Liver (tissue), 9 donors: Measurements from ENCODE around the gene CES2. TPM values are rescaled to one million over a fixed set of nuclear protein-coding genes. Genes with fewer than 3 reads are reported as not detected.

Experiments used
- DNase-seq: peaks from one replicate; pipeline ENCODE4 v3.0.0-alpha.2; 2017; ENCODE audit warnings: low spot score
- H3K27ac ChIP-seq, 2 donors: one replicate each; pipeline ENCODE4 v1.7.0; 2013; ENCODE audit warnings: inconsistent platforms in 2 of 2, low read length in 2 of 2, control low read depth in 1 of 2, low read depth in 1 of 2, mild to moderate bottlenecking in 1 of 2
- H3K27me3 ChIP-seq, 4 donors: one replicate each; pipeline versions ENCODE4 v1.6.1 to v1.7.0; 2013; ENCODE audit warnings: low read length in 3 of 4, inconsistent platforms in 1 of 4, mild to moderate bottlenecking in 1 of 4, moderate library complexity in 1 of 4; ENCODE audit not compliant: control insufficient read depth in 4 of 4, insufficient read depth in 4 of 4
- H3K36me3 ChIP-seq, 4 donors: one replicate each; pipeline versions ENCODE4 v1.6.1 to v1.7.0; 2013; ENCODE audit warnings: low read length in 3 of 4, mild to moderate bottlenecking in 3 of 4, low read depth in 1 of 4, moderate library complexity in 1 of 4; ENCODE audit not compliant: control insufficient read depth in 4 of 4, insufficient read depth in 3 of 4
- H3K4me1 ChIP-seq, 4 donors: one replicate each; pipeline versions ENCODE4 v1.6.1 to v1.7.0; 2013; ENCODE audit warnings: low read length in 3 of 4, mild to moderate bottlenecking in 3 of 4, moderate library complexity in 1 of 4; ENCODE audit not compliant: control insufficient read depth in 4 of 4, insufficient read depth in 4 of 4
- H3K4me3 ChIP-seq, 3 donors: one replicate each; pipeline versions ENCODE4 v1.6.1 to v1.7.0; 2013; ENCODE audit warnings: low read length in 3 of 3, control low read depth in 1 of 3, low read depth in 1 of 3, mild to moderate bottlenecking in 1 of 3
- H3K9ac ChIP-seq, 2 donors: one replicate each; pipeline ENCODE4 v1.7.0; 2013; ENCODE audit warnings: low read length in 2 of 2, mild to moderate bottlenecking in 2 of 2, moderate library complexity in 2 of 2, control low read depth in 1 of 2, low read depth in 1 of 2
- H3K9me3 ChIP-seq, 4 donors: one replicate each; pipeline versions ENCODE4 v1.6.1 to v1.7.0; 2013; ENCODE audit warnings: low read length in 3 of 4; ENCODE audit not compliant: control insufficient read depth in 4 of 4
- FOXA1 ChIP-seq: IDR thresholded peaks from 2 replicates; pipeline ENCODE4 v1.6.1; 2016; ENCODE audit warnings: antibody characterized with exemption
- GABPA ChIP-seq, 2 donors: IDR thresholded peaks in 1 of 2; conservative IDR thresholded peaks in 1 of 2; 2 replicates each; pipeline ENCODE4 v1.6.1; 2016; ENCODE audit warnings: antibody characterized with exemption in 2 of 2, mild to moderate bottlenecking in 1 of 2, moderate library complexity in 1 of 2
- NR2F2 ChIP-seq: IDR thresholded peaks from 2 replicates; pipeline ENCODE4 v1.6.1; 2016; ENCODE audit warnings: antibody characterized with exemption
- SP1 ChIP-seq: IDR thresholded peaks from 2 replicates; pipeline ENCODE4 v1.6.1; 2018; ENCODE audit warnings: antibody characterized with exemption, mild to moderate bottlenecking
- TAF1 ChIP-seq: conservative IDR thresholded peaks from 2 replicates; pipeline ENCODE4 v1.6.1; 2016; ENCODE audit warnings: antibody characterized with exemption, mild to moderate bottlenecking
- WGBS: extraction: QIAGEN DNeasy Blood & Tissue Kit; methylation state at CpG from one replicate; pipeline ENCODE4 v1.1.7; 2013; 5-methylcytosine and 5-hydroxymethylcytosine counted together
- polyA plus RNA-seq, 2 donors: library from polyadenylated mRNA; stranded (reverse) in 1 of 2; unstranded in 1 of 2; fragments of 200-250 nt in 1 of 2; fragments of >200 nt in 1 of 2; fragmentation: Nextera tagmentation in 1 of 2; extraction: Ambion mirVana in 1 of 2; gene quantifications; one replicate each; pipeline versions ENCODE4 v1.2.1 to v1.2.3, GENCODE V29; 2013 to 2015
- total RNA-seq, 2 donors: library from RNA; depleted of rRNA; stranded (reverse); fragments of >200 nt; gene quantifications; one replicate each; pipeline ENCODE4 v1.2.3, GENCODE V29; 2014
- TF ChIP-seq, protein P1 (sequence below): IDR thresholded peaks from 2 replicates; pipeline ENCODE4 v1.6.1; 2016; ENCODE audit warnings: antibody characterized with exemption
- TF ChIP-seq, protein P2 (sequence below): IDR thresholded peaks from 2 replicates; pipeline ENCODE4 v1.6.1; 2016; ENCODE audit warnings: antibody characterized with exemption
- donor health status: healthy.
- donor health status: healthy.
- donor health status: healthy.
- donor health status: healthy.
- donor health status: healthy.

CES2 gene
- total and polyA plus RNA-seq, 4 donors = 21.2 to 200 (median 182) TPM

DNA sequence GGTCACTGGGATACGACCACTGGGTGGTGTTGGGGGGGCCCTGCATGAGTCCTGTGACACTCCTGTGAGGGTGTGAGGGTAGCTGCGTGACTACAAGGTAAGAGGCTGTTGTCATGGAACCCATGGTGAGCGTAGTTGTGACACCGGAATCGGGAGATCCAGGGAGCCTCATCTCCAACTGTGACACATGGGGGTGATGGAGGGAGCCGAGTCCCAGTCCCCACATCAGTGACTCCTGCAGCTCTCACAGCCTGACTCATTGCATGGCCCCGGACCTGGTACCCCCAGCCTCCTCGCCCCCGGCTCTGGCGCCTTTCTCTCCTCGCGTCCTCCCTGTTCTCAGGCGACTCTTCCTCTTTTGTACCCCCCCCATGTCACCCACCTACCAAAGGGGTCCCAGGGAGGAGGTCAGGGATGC, 30.9 kb upstream of the CES2 start (continued):
- TF ChIP-seq, protein P1, sequence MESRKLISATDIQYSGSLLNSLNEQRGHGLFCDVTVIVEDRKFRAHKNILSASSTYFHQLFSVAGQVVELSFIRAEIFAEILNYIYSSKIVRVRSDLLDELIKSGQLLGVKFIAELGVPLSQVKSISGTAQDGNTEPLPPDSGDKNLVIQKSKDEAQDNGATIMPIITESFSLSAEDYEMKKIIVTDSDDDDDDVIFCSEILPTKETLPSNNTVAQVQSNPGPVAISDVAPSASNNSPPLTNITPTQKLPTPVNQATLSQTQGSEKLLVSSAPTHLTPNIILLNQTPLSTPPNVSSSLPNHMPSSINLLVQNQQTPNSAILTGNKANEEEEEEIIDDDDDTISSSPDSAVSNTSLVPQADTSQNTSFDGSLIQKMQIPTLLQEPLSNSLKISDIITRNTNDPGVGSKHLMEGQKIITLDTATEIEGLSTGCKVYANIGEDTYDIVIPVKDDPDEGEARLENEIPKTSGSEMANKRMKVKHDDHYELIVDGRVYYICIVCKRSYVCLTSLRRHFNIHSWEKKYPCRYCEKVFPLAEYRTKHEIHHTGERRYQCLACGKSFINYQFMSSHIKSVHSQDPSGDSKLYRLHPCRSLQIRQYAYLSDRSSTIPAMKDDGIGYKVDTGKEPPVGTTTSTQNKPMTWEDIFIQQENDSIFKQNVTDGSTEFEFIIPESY = no peak

DNA sequence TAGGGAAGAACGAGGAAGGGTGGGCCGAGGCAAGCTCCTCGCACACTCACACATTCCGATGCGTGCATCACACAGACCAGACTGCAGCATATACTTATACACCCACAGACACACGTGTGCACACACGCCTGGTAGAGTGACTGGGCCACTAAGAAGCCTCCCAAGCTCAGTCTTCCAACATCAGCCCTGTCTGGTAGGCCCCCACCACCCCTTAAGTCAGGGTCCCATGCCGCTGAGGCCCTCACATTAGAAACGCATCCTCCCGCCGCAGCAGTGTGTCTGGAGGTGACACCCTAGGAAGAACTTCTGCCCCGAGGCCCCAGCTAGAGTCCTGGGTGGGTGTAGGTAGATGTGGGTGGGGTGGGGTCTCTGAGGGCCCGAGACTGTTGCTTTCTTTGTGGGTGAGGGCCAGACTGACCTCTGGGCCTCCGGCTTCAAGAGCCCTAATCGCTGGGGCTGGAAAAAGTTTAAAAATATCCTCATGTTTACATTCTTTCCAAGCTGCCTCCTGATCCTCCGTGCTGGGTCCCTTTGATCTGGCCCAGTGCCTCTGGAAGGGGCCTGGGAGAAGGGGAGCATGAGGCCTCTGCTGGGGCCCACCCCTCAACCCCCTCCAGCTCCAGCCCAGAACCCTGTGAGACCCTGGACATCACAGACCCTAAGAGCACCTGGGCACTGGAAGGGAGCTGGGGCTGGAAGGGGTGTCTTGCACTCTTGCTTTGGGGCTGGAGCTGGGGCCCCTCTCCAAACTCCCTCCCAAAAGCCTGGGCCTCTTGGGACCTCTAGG, 30.3 kb upstream of the CES2 start:
- no peaks in the 10 kb centered on the region for H3K27me3 ChIP-seq
- no peak for DNase-seq
- peaks cover 2 to 7% (median 4%) of the 10 kb centered on the region in 4 donors for H3K4me1 ChIP-seq
- H3K9ac ChIP-seq = no peak overlapping the region
- TF ChIP-seq SP1 = no peak
- TF ChIP-seq NR2F2 = peak; percentile 53
- no peaks in the 10 kb centered on the region for H3K36me3 ChIP-seq
- no peak overlapping the region for H3K27ac ChIP-seq
- WGBS = 67% methylated on average over 16 of the region's 16 CpGs
- no peaks in the 10 kb centered on the region for H3K9me3 ChIP-seq
- no peak overlapping the region for H3K4me3 ChIP-seq

DNA sequence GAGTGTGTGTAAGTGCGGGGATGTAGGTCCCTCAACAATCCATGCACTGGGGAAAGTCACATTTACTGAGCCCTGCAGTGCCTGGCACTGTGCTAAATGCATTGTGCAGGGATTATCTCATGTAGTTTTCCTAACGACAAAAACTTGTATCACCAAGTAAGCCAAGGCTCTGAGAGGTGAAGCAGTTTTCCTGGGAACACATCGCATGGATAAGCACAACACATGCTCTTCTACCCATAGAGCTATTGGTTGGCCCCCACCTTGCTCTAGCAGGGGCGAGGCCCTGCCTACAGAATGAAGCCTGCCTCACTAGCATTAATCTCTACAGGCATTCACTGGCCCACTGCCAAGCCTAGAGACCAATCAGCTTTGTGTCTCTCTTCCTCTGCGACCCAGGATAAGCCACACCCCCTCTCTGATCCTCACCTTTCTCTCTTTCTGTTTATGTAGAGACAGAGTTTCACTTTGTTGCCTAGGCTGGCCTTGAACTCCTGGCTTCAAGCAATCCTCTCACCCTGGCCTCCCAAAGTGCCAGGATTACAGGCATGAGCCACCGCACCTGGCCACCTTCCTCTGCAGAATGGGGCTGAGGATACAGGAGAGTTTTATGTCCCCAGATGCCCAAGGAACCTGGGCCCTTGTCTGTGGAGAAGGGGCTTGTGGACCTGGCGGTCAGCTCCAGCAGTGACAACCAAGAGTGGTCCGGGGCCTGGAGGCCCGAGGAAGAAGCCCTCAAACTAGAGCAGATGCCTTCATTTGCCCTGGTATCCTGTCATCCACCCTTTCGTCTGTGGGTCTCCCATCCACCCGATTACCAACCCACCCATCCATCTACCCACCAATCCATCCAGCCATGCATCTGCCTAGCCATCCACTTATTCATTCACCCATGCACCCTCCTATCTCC, 29.4 kb upstream of the CES2 start:
- DNase-seq = peak; percentile 63
- no peaks in the 10 kb centered on the region for H3K4me1 ChIP-seq
- no peaks in the 10 kb centered on the region for H3K9me3 ChIP-seq
- no peaks in the 10 kb centered on the region for H3K27me3 ChIP-seq
- H3K36me3 ChIP-seq = no peaks in the 10 kb centered on the region
- TF ChIP-seq GABPA (IDR thresholded peaks at IDR 0.05 in 1 of 2, conservative IDR thresholded peaks at IDR 0.05 in 1 of 2) (no peak), FOXA1 (no peak)
- TF ChIP-seq, protein P2, sequence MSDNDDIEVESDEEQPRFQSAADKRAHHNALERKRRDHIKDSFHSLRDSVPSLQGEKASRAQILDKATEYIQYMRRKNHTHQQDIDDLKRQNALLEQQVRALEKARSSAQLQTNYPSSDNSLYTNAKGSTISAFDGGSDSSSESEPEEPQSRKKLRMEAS = no peak
- no peak overlapping the region for H3K27ac ChIP-seq
- no peak overlapping the region for H3K4me3 ChIP-seq
- no peak overlapping the region for H3K9ac ChIP-seq
- 74% methylated on average over 11 of the region's 11 CpGs for WGBS

DNA sequence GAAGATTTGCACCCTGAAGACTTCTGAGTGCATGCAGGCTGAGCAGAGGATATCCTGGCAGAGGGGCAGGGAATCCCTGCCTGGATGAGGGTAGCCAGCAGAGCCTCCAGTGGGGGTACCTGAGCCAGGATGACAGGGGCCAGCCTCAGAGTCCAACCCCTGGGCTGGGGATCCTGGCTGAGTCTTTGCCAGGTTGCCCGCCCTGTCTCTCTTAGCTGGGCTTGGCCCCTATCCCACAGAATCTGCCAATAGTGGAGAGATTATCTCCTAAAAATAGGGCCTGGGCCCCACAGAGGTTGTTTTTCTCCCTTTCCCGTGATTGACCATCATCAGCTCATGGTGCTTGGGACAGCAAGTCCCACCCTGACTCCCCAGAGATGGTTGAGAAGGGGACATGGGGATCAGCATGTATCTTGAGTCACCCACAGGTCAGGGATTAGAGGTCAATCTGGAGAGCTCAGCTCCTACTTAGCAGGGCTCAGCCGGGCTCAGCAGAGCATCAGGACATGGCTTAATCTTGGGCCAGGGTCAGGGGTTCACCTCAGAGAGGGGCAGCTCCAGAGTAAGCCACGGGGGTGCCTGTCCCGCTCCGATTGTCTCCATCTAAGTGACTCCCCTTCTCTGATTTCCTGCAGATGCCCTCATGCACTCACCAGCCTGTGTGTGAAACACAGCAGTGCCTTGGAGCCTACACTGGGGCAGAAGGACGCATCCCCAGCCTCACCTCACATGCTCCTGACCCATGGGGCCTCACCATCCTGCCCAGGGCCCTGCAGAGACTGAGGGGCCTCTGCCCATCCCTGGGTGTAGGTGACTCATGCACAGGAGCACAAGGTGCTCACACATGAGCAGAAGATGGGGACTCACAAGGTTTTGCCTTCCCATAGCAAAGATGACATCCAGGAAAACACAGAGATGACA, 28.1 kb upstream of the CES2 start:
- 75% methylated on average over 7 of the region's 7 CpGs for WGBS
- Histone ChIP-seq H3K27ac (no peak overlapping the region), H3K9me3 (no peaks in the 10 kb centered on the region), H3K9ac (no peak overlapping the region), H3K4me1 (no peaks in the 10 kb centered on the region), H3K36me3 (no peaks in the 10 kb centered on the region), H3K4me3 (no peak overlapping the region), H3K27me3 (no peaks in the 10 kb centered on the region)
- no peak for DNase-seq
- TF ChIP-seq, protein P2 = no peak
- no peak for TF ChIP-seq TAF1
- peak; percentile 65 for TF ChIP-seq NR2F2
